Stimulated activated memory B cell treated with anti-CD40 and anti-IgM and Interleukin-4, amounts not matched to agents 10 μg/mL and 1 μg/mL and 100 μg/mL, for 72 hours (primary cell): ENCODE measurements around the gene MAPKBP1.
A peak's percentile ranks its signal among the peaks of the same experiment; 100 is the strongest.

Experiments
- ATAC-seq: fragments of 150-1000 bp; cut with Tn5 transposase; 2 replicates; pipeline ENCODE4 v1.10.0; 2021
- H3K27ac Mint-ChIP-seq: one replicate; pipeline ENCODE4 v1.8.0; 2022; ENCODE audit warnings: mild to moderate bottlenecking, mixed read lengths
- H3K27me3 Mint-ChIP-seq: one replicate; pipeline ENCODE4 v1.8.0; 2022; ENCODE audit warnings: mixed read lengths
- H3K36me3 Mint-ChIP-seq: one replicate; pipeline ENCODE4 v1.8.0; 2022; ENCODE audit warnings: mixed read lengths
- H3K4me1 Mint-ChIP-seq: one replicate; pipeline ENCODE4 v1.8.0; 2022; ENCODE audit warnings: mixed read lengths
- H3K4me3 Mint-ChIP-seq: one replicate; pipeline ENCODE4 v1.8.0; 2022; ENCODE audit warnings: mild to moderate bottlenecking, moderate library complexity, mixed read lengths
- H3K9me3 Mint-ChIP-seq: one replicate; pipeline ENCODE4 v1.8.0; 2022; ENCODE audit warnings: mixed read lengths

The MAPKBP1 gene

DNA sequence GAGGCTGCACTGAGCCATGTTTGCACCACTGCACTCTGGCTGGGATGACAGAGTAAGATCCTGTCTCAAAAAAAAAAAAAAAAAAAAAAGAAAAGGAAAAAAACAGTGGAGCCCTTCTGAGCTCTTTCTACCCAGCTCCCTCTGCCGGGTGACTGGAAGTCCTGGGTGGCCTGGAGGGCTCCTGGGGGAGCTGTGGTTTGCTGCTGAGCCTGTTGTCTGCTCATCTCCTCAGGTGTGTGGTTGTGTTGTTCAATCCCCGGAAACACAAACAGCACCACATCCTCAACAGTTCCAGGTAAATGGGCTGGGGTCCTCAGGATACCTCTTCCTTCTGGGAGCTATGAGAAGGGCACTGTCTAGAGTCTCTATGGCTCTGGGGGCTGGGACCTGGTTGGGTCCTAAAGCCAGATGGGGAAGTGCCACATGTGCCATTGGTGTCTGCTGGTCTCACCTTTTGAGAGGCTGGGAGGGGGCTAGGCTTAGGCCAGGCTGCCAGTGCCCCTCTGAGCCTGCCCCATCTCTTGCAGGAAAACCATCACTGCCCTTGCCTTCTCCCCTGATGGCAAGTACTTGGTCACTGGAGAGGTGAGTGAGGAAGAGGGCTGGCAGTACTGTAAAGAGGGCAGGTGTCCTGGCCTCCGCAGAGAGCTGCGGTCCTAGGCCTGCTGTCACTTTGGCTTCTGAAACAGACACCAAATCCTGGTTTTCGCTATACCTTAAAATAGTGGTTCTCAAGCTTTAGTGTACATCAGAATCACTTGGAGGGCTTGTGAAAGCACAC, 36.6 kb downstream of the MAPKBP1 start:
- H3K27ac Mint-ChIP-seq: no peak overlapping the region
- no peaks in the 10 kb centered on the region for H3K9me3 Mint-ChIP-seq
- ATAC-seq: peak; percentile 14
- no peak overlapping the region for H3K4me3 Mint-ChIP-seq
- no peaks in the 10 kb centered on the region for H3K27me3 Mint-ChIP-seq
- peaks cover 12% of the 10 kb centered on the region for H3K4me1 Mint-ChIP-seq
- peaks cover 30% of the 10 kb centered on the region for H3K36me3 Mint-ChIP-seq

DNA sequence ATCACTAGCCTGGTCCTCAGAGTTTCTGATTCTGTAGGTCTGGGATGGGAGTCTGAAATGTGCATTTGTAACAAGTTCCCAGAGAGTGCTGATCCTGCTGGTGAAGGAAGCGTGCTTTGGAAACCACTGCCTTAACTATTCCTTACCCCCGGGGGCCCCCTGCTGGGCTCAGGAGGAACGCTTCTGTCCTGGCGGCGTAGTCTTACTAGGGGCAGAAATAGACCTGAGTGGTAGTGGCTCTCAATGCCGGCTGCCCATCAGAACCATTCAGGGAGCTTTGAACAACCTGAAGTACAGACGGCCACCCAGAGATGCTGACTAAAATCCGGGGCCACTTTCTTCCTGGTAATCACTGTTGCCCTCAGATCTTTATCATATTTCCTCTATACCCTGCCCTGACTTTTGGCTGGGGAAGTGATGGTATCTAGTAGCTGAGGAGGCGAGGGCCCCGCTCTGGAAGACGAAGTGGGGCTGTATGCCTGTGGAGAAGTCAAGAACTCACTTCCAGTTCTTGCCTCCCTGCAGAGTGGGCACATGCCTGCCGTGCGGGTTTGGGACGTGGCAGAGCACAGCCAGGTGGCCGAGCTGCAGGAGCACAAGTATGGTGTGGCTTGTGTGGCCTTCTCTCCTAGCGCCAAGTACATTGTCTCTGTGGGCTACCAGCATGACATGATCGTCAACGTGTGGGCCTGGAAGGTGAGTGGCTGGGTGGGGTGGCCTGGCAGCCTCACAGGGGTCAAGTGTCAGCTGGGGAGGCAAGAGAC, 37.3 kb downstream of the MAPKBP1 start:
- peak; percentile 85 for ATAC-seq
- Mint-ChIP-seq H3K4me1 (peaks cover 12% of the 10 kb centered on the region), H3K27ac (no peak overlapping the region), H3K4me3 (no peak overlapping the region), H3K36me3 (peaks cover 38% of the 10 kb centered on the region), H3K9me3 (no peaks in the 10 kb centered on the region), H3K27me3 (no peaks in the 10 kb centered on the region)

GRCh38 chr15:41812820-41813375, 38.6 kb downstream of the MAPKBP1 start:
- no peak overlapping the region for H3K27ac Mint-ChIP-seq
- no peak for ATAC-seq
- peaks cover 43% of the 10 kb centered on the region for H3K36me3 Mint-ChIP-seq

DNA sequence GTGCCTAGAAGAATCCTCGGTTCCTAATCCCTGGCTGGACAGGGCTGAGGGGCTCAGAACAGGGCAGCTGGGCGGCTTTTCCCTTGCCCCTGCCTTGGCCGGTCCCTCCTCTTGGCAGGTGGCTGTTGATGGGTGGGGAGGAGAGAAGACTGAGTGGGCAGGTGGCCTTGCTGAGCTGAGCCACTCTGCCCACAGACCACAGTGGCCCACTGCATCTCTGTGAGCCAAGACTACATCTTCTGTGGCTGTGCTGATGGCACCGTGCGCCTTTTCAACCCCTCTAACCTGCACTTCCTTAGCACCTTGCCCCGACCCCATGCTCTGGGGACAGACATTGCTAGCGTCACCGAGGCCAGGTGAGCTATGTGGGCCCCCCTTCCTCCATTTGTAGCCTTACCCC, 39.1 kb downstream of the MAPKBP1 start:
- H3K4me1 Mint-ChIP-seq: peaks cover 12% of the 10 kb centered on the region

More at GRCh38 chr15:41812820-41813375, 38.6 kb downstream of the MAPKBP1 start:
- Mint-ChIP-seq H3K9me3 (no peaks in the 10 kb centered on the region), H3K4me1 (peaks cover 12% of the 10 kb centered on the region), H3K27me3 (no peaks in the 10 kb centered on the region), H3K4me3 (no peak overlapping the region)

DNA sequence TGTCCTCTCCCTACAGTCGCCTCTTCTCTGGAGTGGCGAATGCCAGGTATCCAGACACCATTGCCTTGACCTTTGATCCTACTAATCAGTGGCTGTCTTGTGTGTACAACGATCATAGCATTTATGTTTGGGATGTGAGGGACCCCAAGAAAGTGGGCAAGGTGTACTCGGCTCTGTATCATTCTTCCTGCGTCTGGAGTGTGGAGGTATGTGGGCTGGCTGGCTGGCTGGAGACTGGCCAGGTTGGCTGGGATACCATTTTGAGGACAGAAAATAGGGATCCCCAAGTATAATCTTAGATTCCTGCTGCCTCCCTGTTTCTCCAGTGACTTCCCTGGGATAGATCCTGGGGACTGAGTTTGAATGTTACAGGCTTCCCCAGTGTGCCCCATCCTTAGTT, 40.2 kb downstream of the MAPKBP1 start:
- no peak for ATAC-seq
- H3K27me3 Mint-ChIP-seq: no peaks in the 10 kb centered on the region
- H3K4me1 Mint-ChIP-seq: peaks cover 12% of the 10 kb centered on the region
- H3K36me3 Mint-ChIP-seq: peaks cover 60% of the 10 kb centered on the region
- no peak overlapping the region for H3K4me3 Mint-ChIP-seq
- no peak overlapping the region for H3K27ac Mint-ChIP-seq
- H3K9me3 Mint-ChIP-seq: no peaks in the 10 kb centered on the region

More for the DNA sequence above, 39.1 kb downstream of the MAPKBP1 start:
- no peaks in the 10 kb centered on the region for H3K27me3 Mint-ChIP-seq
- no peaks in the 10 kb centered on the region for H3K9me3 Mint-ChIP-seq
- H3K4me3 Mint-ChIP-seq: no peak overlapping the region
- H3K27ac Mint-ChIP-seq: no peak overlapping the region
- peaks cover 49% of the 10 kb centered on the region for H3K36me3 Mint-ChIP-seq
- ATAC-seq: no peak

- Mint-ChIP-seq H3K27ac (no peak overlapping the region), H3K36me3 (peaks cover 77% of the 10 kb centered on the region), H3K27me3 (no peaks in the 10 kb centered on the region), H3K4me1 (no peaks in the 10 kb centered on the region), H3K9me3 (no peaks in the 10 kb centered on the region), H3K4me3 (no peak overlapping the region)
- ATAC-seq: no peak
Measured at GRCh38 chr15:41816788-41817187, 42.5 kb downstream of the MAPKBP1 start.

GRCh38 chr15:41817327-41817726, 43.0 kb downstream of the MAPKBP1 start:
- Mint-ChIP-seq H3K9me3 (no peaks in the 10 kb centered on the region), H3K4me1 (no peaks in the 10 kb centered on the region), H3K4me3 (no peak overlapping the region), H3K27me3 (no peaks in the 10 kb centered on the region), H3K27ac (no peak overlapping the region), H3K36me3 (peaks cover 80% of the 10 kb centered on the region)
- ATAC-seq: no peak

GRCh38 chr15:41817781-41818180, 43.5 kb downstream of the MAPKBP1 start:
- no peaks in the 10 kb centered on the region for H3K9me3 Mint-ChIP-seq
- no peak overlapping the region for H3K4me3 Mint-ChIP-seq
- H3K27me3 Mint-ChIP-seq: no peaks in the 10 kb centered on the region
- H3K27ac Mint-ChIP-seq: no peak overlapping the region
- ATAC-seq: no peak
- H3K36me3 Mint-ChIP-seq: peaks cover 85% of the 10 kb centered on the region
- no peaks in the 10 kb centered on the region for H3K4me1 Mint-ChIP-seq

DNA sequence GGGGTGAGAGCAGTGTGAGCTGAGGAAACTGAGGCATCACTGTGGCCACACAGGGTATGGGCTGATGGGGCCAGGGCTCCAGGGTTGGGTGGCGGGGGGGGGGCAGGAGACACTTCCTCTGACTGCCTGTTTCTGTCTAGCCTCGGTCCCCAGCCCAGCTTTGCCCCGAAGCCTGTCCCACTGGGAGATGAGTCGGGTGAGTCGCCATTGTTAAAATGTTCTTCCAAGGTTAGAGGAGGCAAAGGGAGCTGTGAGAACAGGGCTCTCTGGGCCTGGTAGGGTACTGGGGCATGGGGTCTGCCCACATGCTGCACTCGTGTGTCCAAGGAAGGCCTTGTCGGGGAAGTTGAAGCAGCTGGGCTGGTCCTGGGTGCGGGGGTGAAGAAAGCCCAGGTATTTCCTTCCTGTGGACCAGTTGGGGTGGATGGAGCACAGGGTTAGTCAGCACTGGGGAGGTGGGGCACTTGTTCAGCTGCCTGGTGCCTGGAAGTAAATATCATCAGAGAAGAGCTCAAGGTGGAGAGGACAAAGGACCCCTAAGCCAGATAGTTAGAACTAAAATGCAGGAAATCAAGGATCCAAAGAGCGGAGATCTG, 45.3 kb downstream of the MAPKBP1 start:
- H3K27me3 Mint-ChIP-seq: no peaks in the 10 kb centered on the region
- no peak overlapping the region for H3K27ac Mint-ChIP-seq
- H3K4me1 Mint-ChIP-seq: no peaks in the 10 kb centered on the region
- no peaks in the 10 kb centered on the region for H3K9me3 Mint-ChIP-seq
- peaks cover 82% of the 10 kb centered on the region for H3K36me3 Mint-ChIP-seq
- no peak overlapping the region for H3K4me3 Mint-ChIP-seq
- no peak for ATAC-seq

GRCh38 chr15:41820791-41821423, 46.6 kb downstream of the MAPKBP1 start:
- H3K4me1 Mint-ChIP-seq: no peaks in the 10 kb centered on the region
- no peak for ATAC-seq
- H3K9me3 Mint-ChIP-seq: no peaks in the 10 kb centered on the region
- H3K36me3 Mint-ChIP-seq: peaks cover 72% of the 10 kb centered on the region
- no peaks in the 10 kb centered on the region for H3K27me3 Mint-ChIP-seq
- H3K4me3 Mint-ChIP-seq: no peak overlapping the region
- no peak overlapping the region for H3K27ac Mint-ChIP-seq

- no peak for ATAC-seq
- H3K9me3 Mint-ChIP-seq: no peaks in the 10 kb centered on the region
- no peak overlapping the region for H3K4me3 Mint-ChIP-seq
- peaks cover 63% of the 10 kb centered on the region for H3K36me3 Mint-ChIP-seq
- H3K4me1 Mint-ChIP-seq: peaks cover 6% of the 10 kb centered on the region
- H3K27me3 Mint-ChIP-seq: no peaks in the 10 kb centered on the region
- H3K27ac Mint-ChIP-seq: no peak overlapping the region
Measured at GRCh38 chr15:41821831-41822230, 47.5 kb downstream of the MAPKBP1 start.

DNA sequence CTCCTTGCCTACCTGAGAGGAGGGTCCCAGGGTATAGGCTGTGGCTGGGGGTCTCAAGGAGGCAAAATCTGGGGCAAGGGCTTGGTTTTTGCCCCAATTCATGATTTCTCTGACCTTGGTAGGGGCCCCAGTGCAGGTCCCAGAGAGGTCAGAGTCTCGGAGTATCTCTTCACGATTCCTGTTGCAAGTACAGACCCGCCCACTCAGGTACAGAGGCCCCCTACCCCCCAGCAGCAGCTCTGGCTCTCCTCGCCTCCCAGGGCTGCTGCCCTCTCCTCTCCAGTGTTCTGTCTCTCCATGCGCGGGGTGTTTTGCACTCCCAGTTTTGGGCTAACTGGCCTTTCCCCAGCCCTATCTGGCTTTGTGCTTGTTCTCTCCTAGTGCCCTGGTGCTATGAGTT, 48.2 kb downstream of the MAPKBP1 start:
- no peak for ATAC-seq
- H3K27me3 Mint-ChIP-seq: no peaks in the 10 kb centered on the region
- H3K36me3 Mint-ChIP-seq: peaks cover 57% of the 10 kb centered on the region
- peaks cover 6% of the 10 kb centered on the region for H3K4me1 Mint-ChIP-seq
- H3K4me3 Mint-ChIP-seq: no peak overlapping the region
- H3K27ac Mint-ChIP-seq: no peak overlapping the region
- no peaks in the 10 kb centered on the region for H3K9me3 Mint-ChIP-seq

GRCh38 chr15:41822957-41823356, 48.7 kb downstream of the MAPKBP1 start:
- Mint-ChIP-seq H3K27ac (no peak overlapping the region), H3K27me3 (no peaks in the 10 kb centered on the region), H3K4me1 (peaks cover 6% of the 10 kb centered on the region), H3K36me3 (peaks cover 52% of the 10 kb centered on the region), H3K9me3 (no peaks in the 10 kb centered on the region), H3K4me3 (no peak overlapping the region)
- no peak for ATAC-seq

DNA sequence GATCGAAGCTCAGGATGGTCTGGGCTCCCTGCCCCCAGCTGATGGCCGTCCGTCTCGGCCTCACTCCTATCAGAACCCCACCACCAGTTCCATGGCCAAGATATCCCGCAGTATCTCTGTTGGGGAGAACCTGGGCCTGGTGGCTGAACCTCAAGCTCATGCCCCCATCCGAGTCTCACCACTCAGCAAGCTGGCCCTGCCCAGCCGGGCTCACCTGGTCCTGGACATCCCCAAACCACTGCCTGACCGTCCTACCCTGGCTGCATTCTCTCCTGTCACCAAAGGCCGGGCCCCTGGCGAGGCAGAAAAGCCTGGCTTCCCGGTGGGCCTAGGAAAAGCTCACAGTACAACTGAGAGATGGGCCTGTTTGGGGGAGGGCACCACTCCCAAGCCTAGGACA, 49.2 kb downstream of the MAPKBP1 start:
- peaks cover 9% of the 10 kb centered on the region for H3K4me1 Mint-ChIP-seq
- peaks cover 46% of the 10 kb centered on the region for H3K36me3 Mint-ChIP-seq
- H3K4me3 Mint-ChIP-seq: no peak overlapping the region
- no peak overlapping the region for H3K27ac Mint-ChIP-seq
- no peaks in the 10 kb centered on the region for H3K27me3 Mint-ChIP-seq
- no peak for ATAC-seq
- no peaks in the 10 kb centered on the region for H3K9me3 Mint-ChIP-seq
